SJCRH30 (cell line): ENCODE data around the gene BSPRY. TPM values are rescaled to one million over a fixed set of nuclear protein-coding genes. Genes with fewer than 3 reads are reported as not detected.
"Not testable (repeated sequence)": the region's sequence is repeated elsewhere in the genome, so short reads cannot be mapped to it uniquely, and the experiment has no call there.

ENCODE experiments used
- DNase-seq, 2 experiments: peaks; one replicate each; pipeline ENCODE4 v3.0.0-alpha.2; 2015 to 2020
- H3K27ac ChIP-seq: fragments of 250-450 bp; sonication (Bioruptor Pico); 2 replicates; pipeline ENCODE4 v1.5.1; 2020; ENCODE audit warnings: mild to moderate bottlenecking, moderate library complexity
- H3K27me3 ChIP-seq: fragments of 250-450 bp; sonication (Bioruptor Pico); 2 replicates; pipeline ENCODE4 v1.5.1; 2020; ENCODE audit warnings: mild to moderate bottlenecking, moderate library complexity
- H3K36me3 ChIP-seq: fragments of 250-450 bp; sonication (Bioruptor Pico); 2 replicates; pipeline ENCODE4 v1.5.1; 2020; ENCODE audit warnings: mild to moderate bottlenecking, moderate library complexity
- H3K4me1 ChIP-seq: fragments of 250-450 bp; sonication (Bioruptor Pico); 2 replicates; pipeline ENCODE4 v1.5.1; 2020; ENCODE audit warnings: mild to moderate bottlenecking, moderate library complexity
- H3K4me3 ChIP-seq: fragments of 250-450 bp; sonication (Bioruptor Pico); 2 replicates; pipeline ENCODE4 v1.5.1; 2020; ENCODE audit warnings: mild to moderate bottlenecking, moderate library complexity
- H3K9me3 ChIP-seq: fragments of 250-450 bp; sonication (Bioruptor Pico); replicated peaks from 2 replicates; pipeline ENCODE4 v1.5.1; 2020; ENCODE audit warnings: mild to moderate bottlenecking, moderate library complexity
- total RNA-seq: library from RNA; depleted of rRNA; stranded (reverse); fragments of >200 nt; shearing (Covaris generic); gene quantifications from 2 replicates; pipeline ENCODE4 v1.2.3, GENCODE V29; 2014

BSPRY gene
- total RNA-seq, 1 experiment from 2014 or later, result 0.10 TPM

DNA sequence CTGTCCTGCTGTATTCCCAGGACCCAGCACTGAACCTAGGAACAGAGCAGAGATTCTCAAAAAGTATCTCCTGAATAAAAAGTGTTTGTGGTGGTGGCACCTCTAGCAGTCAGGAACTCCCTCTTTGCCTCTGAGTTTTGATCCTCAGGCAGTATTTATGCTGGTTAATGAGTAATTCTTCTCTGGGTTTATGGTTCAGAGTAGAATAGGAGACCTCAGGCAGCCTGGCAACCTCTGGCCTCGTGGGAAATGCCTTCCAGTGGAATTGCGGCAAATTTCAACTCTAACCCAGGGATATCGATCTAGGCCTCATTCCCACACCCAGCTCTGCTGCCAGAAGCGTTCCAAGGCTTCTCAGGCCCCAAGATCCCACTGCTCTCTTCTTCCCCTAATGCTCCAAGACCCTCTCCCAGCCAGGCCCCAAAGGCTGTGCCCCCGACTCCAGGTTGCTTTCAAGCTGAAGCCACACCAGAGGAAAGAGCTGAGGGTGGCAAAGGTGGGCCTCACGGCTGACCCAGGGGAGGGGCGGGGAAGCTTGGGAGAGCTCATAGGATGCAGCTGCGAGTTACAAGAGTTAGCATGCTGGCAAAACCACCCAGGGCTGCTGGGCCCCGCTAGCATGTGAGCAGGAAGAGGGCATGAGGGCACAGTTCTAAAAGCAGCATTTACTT, 38.4 kb downstream of the BSPRY start:
- no peak overlapping the region for H3K4me3 ChIP-seq
- peaks cover 4% of the 10 kb centered on the region for H3K36me3 ChIP-seq
- H3K4me1 ChIP-seq, result no peaks in the 10 kb centered on the region
- DNase-seq, result no peak
- H3K27me3 ChIP-seq, result no peaks in the 10 kb centered on the region
- H3K9me3 ChIP-seq, result no peaks in the 10 kb centered on the region
- no peak overlapping the region for H3K27ac ChIP-seq

GRCh38 chr9:113388833-113389232, 39.5 kb downstream of the BSPRY start:
- no peak overlapping the region for H3K4me3 ChIP-seq
- no peak overlapping the region for H3K27ac ChIP-seq
- DNase-seq, result no peak
- H3K4me1 ChIP-seq, result no peaks in the 10 kb centered on the region
- H3K36me3 ChIP-seq, result peaks cover 4% of the 10 kb centered on the region
- no peaks in the 10 kb centered on the region for H3K27me3 ChIP-seq
- H3K9me3 ChIP-seq, result no peaks in the 10 kb centered on the region

GRCh38 chr9:113389451-113389850, 40.1 kb downstream of the BSPRY start:
- Histone ChIP-seq H3K36me3 (peaks cover 4% of the 10 kb centered on the region), H3K9me3 (no peaks in the 10 kb centered on the region), H3K4me1 (no peaks in the 10 kb centered on the region), H3K27ac (no peak overlapping the region), H3K27me3 (no peaks in the 10 kb centered on the region), H3K4me3 (no peak overlapping the region)
- no peak for DNase-seq

GRCh38 chr9:113390192-113390960, 41.0 kb downstream of the BSPRY start:
- Histone ChIP-seq H3K4me3 (no peak overlapping the region), H3K36me3 (peaks cover 4% of the 10 kb centered on the region), H3K27me3 (no peaks in the 10 kb centered on the region), H3K4me1 (no peaks in the 10 kb centered on the region), H3K9me3 (no peaks in the 10 kb centered on the region), H3K27ac (no peak overlapping the region)
- no peak for DNase-seq

DNA sequence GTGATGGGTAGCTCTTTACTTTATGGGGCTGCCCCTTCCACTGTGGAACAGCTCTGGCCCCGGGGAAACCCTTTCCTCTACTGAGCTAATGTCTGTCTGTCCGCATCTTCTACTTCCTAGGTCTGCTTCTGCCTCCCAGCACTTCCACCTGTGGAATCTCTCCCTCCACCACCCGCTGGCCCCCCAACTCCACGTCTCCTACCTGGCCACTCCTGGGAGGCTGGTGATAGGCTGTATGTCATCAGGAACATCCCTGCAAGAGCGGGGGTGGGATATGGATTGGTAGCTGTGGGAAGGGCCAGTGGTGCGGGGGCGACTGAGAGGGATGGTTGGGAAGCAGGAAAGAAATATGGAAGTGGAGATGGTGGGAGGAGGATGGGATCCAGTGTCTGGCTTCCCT, 42.6 kb downstream of the BSPRY start:
- H3K36me3 ChIP-seq, result peaks cover 4% of the 10 kb centered on the region

GRCh38 chr9:113393281-113393680, 43.9 kb downstream of the BSPRY start:
- no peak for DNase-seq
- H3K4me1 ChIP-seq, result peaks cover 4% of the 10 kb centered on the region
- H3K4me3 ChIP-seq, result no peak overlapping the region
- H3K36me3 ChIP-seq, result 0 out of 2 replicates have a peak, but pooled peaks cover 4% of the 10 kb centered on the region
- no peaks in the 10 kb centered on the region for H3K27me3 ChIP-seq
- H3K9me3 ChIP-seq, result no peaks in the 10 kb centered on the region
- H3K27ac ChIP-seq, result no peak overlapping the region

More for the DNA sequence above, 42.6 kb downstream of the BSPRY start:
- no peak overlapping the region for H3K27ac ChIP-seq
- H3K4me1 ChIP-seq, result no peaks in the 10 kb centered on the region
- no peaks in the 10 kb centered on the region for H3K27me3 ChIP-seq
- DNase-seq, result no peak
- no peaks in the 10 kb centered on the region for H3K9me3 ChIP-seq
- no peak overlapping the region for H3K4me3 ChIP-seq

GRCh38 chr9:113395000-113395861, 45.9 kb downstream of the BSPRY start:
- Histone ChIP-seq H3K27me3 (no peaks in the 10 kb centered on the region), H3K36me3 (0 out of 2 replicates have a peak, but pooled peaks cover 3% of the 10 kb centered on the region), H3K4me3 (no peak overlapping the region), H3K27ac (no peak overlapping the region), H3K4me1 (peaks cover 19% of the 10 kb centered on the region), H3K9me3 (no peaks in the 10 kb centered on the region)
- DNase-seq, result no peak

GRCh38 chr9:113397203-113397631, 47.9 kb downstream of the BSPRY start:
- Histone ChIP-seq H3K27ac (no peak overlapping the region), H3K27me3 (no peaks in the 10 kb centered on the region), H3K4me1 (peaks cover 20% of the 10 kb centered on the region), H3K4me3 (no peak overlapping the region), H3K36me3 (no peaks in the 10 kb centered on the region), H3K9me3 (no peaks in the 10 kb centered on the region)
- DNase-seq, result no peak

- peaks cover 20% of the 10 kb centered on the region for H3K4me1 ChIP-seq
- H3K27me3 ChIP-seq, result no peaks in the 10 kb centered on the region
- no peaks in the 10 kb centered on the region for H3K9me3 ChIP-seq
- no peak overlapping the region; the same call in 1 of the 2 replicates for H3K27ac ChIP-seq
- DNase-seq, result no peak
- no peak overlapping the region for H3K4me3 ChIP-seq
- no peaks in the 10 kb centered on the region for H3K36me3 ChIP-seq
These were observed 49.5 kb downstream of the BSPRY start for GRCh38 chr9:113398796-113399195.

- Histone ChIP-seq H3K27ac (no peak overlapping the region), H3K9me3 (no peaks in the 10 kb centered on the region), H3K27me3 (no peaks in the 10 kb centered on the region), H3K4me1 (peaks cover 20% of the 10 kb centered on the region), H3K36me3 (no peaks in the 10 kb centered on the region), H3K4me3 (no peak overlapping the region)
- no peak for DNase-seq
These were observed 50.4 kb downstream of the BSPRY start for GRCh38 chr9:113399646-113400200.

DNA sequence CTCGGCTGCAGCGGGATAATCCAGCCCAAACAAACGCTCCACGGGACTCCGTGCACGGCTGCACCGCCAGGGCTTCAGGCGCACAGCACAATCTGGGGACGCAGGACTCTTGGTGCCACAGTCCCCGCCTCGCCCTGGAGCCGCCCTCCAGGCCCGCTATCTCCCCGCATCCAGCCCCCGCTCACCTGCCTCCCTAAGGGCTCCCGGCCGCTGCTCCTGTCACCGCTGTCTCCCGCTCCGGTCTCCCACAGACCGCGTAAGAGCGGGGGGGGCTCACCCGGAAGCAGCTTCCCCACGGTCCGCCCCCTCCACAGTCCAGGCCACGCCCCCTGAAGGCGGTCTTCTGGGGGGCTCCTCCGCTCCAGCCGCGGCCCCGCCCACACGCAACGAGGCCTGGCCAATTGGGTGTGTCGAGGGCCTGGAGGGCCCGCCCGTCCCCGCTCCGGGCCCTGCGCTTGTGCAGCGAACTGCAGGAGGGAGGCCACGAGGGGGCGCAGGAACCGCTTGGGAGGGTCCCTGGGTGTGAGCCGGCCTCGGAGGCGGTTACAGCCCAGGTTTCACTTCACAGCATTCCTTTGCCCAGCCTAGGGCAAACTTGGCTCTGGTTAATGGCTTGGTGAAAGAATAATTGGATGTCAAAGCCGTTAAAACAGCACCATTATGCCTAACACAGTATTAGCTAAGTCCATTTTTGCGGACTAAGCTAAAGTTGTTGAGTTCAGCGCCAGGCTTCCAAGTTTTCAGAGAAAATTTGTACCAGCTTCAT, 51.9 kb downstream of the BSPRY start, which contains the start of gene ALAD:
Gene ALAD (minus strand): TSS at position 258 of the 766 bp plus-strand sequence. CDS start 7,725 bp downstream, outside the sequence.
- no peaks in the 10 kb centered on the region for H3K27me3 ChIP-seq
- H3K9me3 ChIP-seq, result no peaks in the 10 kb centered on the region
- DNase-seq, result peak; percentile 99
- peaks cover 20% of the 10 kb centered on the region for H3K4me1 ChIP-seq
- H3K27ac ChIP-seq, result no peak within 1 kb of the TSS
- no peaks in the 10 kb centered on the region for H3K36me3 ChIP-seq
- H3K4me3 ChIP-seq, result peak within 1 kb of the TSS; percentile 69

DNA sequence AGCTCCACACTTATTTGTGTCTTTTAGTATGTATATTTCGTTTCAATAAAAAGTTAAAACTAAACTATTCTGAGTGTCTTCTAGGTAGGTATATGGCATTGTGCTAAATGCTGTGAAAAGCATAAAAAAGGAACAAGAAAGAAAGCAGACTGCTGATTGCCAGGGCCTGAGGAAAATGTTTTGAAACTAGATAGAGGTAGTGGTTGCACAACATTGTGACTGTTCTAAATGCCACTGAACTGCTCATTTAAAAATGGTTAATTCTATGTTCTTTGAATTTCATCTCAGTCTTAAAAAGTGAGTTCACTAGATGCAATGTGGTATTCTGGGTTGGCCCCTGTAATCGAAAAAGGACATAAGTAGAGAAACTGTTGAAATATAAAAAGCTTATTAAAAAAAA, 54.3 kb downstream of the BSPRY start:
- DNase-seq, result no peak
- Histone ChIP-seq H3K36me3 (peaks cover 16% of the 10 kb centered on the region), H3K4me3 (no peak overlapping the region), H3K9me3 (no peaks in the 10 kb centered on the region), H3K27ac (no peak overlapping the region), H3K4me1 (peaks cover 12% of the 10 kb centered on the region), H3K27me3 (no peaks in the 10 kb centered on the region)

DNA sequence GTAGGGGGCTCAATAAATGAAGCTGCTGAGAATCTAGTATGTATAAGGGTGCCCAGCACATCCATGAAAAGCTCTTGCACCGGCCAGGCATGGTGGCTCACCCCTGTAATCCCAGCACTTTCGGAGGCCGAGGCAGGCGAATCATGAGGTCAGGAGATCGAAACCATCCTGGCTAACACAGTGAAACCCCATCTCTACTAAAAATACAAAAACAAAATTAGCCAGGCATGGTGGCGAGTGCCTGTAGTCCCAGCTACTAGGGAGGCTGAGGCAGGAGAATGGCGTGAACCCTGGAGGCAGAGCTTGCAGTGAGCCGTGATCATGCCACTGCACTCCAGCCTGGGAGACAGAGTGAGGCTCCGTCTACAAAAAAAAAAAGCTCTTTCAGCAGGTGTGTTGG, 57.0 kb downstream of the BSPRY start:
- not testable (repeated sequence) for H3K27me3 ChIP-seq, H3K4me1 ChIP-seq, DNase-seq, H3K27ac ChIP-seq, H3K9me3 ChIP-seq, H3K4me3 ChIP-seq
- H3K36me3 ChIP-seq, result peaks cover 24% of the 10 kb centered on the region
